HCT116 (cell line): ENCODE results near the gene TMEM239.

ENCODE experiments used
- EZH2phosphoT487 ChIP-seq: fragments of 200-600 bp; IDR thresholded peaks from 2 replicates; pipeline ENCODE4 v1.6.1; 2018; ENCODE audit warnings: antibody characterized with exemption, borderline replicate concordance
- POLR2A ChIP-seq: IDR thresholded peaks from 2 replicates; pipeline ENCODE4 v1.7.0; 2011; ENCODE audit warnings: borderline replicate concordance; ENCODE audit not compliant: insufficient read depth, insufficient read length; ENCODE audit errors: extremely low read depth
- POLR2AphosphoS5 ChIP-seq: IDR thresholded peaks from 2 replicates; pipeline ENCODE4 v1.6.1; 2011; ENCODE audit warnings: mild to moderate bottlenecking, low read depth, low read length, moderate library complexity
- TF ChIP-seq, protein P1 (sequence below), 3 experiments: fragments of 200-600 bp in 1 of 3; sonication (generic) in 1 of 3; IDR thresholded peaks in 2 of 3; conservative IDR thresholded peaks in 1 of 3; 2 replicates each; pipeline ENCODE4 v1.5.1; 2012 to 2017; ENCODE audit warnings: low read depth in 2 of 3, low read length in 2 of 3, antibody characterized with exemption in 1 of 3, borderline replicate concordance in 1 of 3, control low read depth in 1 of 3, mild to moderate bottlenecking in 1 of 3, mixed read lengths in 1 of 3, mixed run types in 1 of 3, moderate library complexity in 1 of 3; ENCODE audit not compliant: insufficient read depth in 1 of 3

DNA sequence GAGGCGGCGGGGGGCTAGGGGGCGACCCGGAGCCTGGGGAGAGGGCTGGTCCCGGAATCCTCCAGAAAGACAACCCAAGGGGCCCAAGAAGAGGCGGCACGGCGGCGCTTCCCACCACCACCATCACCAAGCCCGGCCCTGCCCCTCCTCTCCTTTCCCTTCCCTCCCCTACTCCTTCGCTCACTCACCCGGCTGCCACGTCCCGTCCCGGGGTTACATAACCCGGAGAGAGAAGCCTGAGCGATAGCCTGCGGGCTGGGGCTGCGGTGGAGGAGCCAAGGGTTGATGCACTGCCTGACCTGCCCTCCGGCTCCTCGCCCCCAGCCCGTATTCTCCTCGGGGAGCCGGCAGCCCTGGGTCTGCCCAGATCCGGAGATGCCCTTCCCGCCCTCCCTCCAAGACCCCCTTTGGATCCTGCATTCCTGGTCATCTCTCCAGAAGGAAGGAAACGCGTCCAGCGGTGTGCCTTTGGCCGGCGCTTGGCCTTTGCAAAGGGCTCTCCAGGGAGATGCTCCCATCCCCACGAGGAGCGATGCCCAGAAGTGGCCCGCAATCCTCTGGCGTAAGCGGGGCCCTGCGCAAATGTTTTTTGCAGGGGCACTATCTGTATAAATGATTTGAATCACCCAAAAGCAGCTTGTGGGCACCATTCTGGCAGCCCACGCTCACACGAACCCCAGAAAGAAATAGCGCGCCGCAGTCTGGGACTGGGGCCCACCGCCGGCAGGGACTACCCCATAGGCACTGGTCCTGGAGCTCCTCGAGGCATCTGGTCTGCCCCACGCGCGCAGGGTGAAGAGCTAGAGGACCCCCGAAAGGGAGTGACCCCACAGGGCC lies 11.1 kb upstream of the TMEM239 start:
- TF ChIP-seq, protein P1, sequence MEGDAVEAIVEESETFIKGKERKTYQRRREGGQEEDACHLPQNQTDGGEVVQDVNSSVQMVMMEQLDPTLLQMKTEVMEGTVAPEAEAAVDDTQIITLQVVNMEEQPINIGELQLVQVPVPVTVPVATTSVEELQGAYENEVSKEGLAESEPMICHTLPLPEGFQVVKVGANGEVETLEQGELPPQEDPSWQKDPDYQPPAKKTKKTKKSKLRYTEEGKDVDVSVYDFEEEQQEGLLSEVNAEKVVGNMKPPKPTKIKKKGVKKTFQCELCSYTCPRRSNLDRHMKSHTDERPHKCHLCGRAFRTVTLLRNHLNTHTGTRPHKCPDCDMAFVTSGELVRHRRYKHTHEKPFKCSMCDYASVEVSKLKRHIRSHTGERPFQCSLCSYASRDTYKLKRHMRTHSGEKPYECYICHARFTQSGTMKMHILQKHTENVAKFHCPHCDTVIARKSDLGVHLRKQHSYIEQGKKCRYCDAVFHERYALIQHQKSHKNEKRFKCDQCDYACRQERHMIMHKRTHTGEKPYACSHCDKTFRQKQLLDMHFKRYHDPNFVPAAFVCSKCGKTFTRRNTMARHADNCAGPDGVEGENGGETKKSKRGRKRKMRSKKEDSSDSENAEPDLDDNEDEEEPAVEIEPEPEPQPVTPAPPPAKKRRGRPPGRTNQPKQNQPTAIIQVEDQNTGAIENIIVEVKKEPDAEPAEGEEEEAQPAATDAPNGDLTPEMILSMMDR (IDR thresholded peaks at IDR 0.05 in 2 of 3, conservative IDR thresholded peaks at IDR 0.05 in 1 of 3; ENCODE audit: borderline replicate concordance in 1 of 3, insufficient read depth in 1 of 3, low read depth in 2 of 3, low read length in 2 of 3): no peak
- TF ChIP-seq POLR2A: no peak
- no peak for TF ChIP-seq EZH2phosphoT487
- TF ChIP-seq POLR2AphosphoS5: no peak
